ENCODE measurements around the gene DENND5B.

The DENND5B gene

DNA sequence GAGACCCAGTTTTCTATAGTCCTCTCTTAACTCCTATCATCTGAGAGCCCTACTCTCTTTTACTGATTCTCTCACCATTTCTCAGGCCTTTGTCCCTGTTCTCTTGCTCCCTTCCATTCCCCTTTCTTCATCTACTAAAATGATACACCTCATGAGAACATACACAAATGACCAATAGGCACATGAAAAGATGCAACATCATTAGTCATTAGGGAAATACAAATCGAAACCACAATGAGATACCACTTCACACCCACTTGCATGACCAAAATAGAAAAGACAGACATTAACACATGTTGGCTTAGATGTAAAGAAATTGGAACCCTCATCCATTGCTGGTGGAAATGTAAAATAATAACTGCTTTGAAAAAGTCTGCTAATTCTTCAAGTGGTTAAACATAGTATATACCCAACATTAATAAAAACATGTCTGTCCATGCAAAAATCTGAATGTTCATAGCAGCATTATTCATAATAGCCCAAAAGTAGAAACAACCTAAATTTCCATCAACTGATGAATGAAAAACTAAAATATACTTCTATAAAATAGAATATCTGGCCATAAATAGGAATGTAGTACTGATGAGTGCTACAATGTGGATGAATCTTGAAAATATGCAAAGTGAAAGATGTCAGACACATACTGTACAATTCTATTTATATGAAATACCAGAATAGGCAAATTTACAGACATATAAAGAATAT is 66.0 kb downstream of the DENND5B start:
- no peak for TF ChIP-seq JUND (IDR thresholded peaks at IDR 0.05; ENCODE audit: low read depth)
- DNase-seq (ENCODE audit: low read depth in 1 of 2, low spot score in 1 of 2) = no peak
- in situ Hi-C loops (cut with HindIII; ENCODE audit: low pct_unique_long_range_greater_than_20kb, low sequenced_read_pairs) = no loop called here

DNA sequence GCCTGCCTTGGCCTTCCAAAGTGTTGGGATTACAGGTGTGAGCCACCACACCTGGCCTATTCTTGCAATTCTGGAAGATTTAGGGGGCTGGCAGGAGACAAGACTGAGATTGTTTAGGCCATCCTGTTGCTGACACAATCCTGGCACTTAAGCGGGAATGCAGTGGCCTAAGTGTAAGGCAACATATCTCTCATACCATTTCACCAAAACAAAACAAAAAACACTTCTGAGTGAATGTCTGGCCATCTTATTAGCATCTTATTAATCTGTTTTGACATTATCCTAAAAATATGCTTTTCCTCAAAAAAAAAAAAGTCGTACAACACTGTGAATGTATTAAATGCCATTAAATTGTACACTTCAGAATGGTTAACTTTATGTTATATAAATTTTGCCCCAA is 67.6 kb downstream of the DENND5B start:
- no peak for DNase-seq (ENCODE audit: low read depth in 1 of 2, low spot score in 1 of 2)
- in situ Hi-C loops (cut with HindIII; ENCODE audit: low pct_unique_long_range_greater_than_20kb, low sequenced_read_pairs) = no loop called here
- TF ChIP-seq JUND (IDR thresholded peaks at IDR 0.05; ENCODE audit: low read depth) = no peak

DNA sequence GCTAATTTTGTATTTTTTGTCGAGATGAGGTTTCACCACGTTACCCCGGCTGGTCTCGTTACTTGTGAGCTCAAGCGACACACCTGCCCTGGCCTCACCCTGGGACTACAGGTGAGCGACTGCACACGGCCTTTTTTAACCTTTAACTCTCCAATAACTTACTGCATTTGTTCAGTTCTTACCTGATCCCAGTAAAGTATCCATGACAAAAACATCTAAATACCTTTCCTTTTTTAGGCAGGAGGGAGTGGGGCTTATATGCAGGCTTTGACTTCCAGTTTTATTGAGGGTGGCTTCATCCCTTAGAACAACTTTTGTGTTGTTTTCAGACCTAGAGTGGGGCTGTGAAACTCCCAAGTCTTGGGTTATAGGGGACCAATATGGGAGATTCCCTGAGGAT is 68.3 kb downstream of the DENND5B start:
- TF ChIP-seq JUND (IDR thresholded peaks at IDR 0.05; ENCODE audit: low read depth) = no peak
- DNase-seq (ENCODE audit: low read depth in 1 of 2, low spot score in 1 of 2) = no peak
- in situ Hi-C loops (cut with HindIII; ENCODE audit: low pct_unique_long_range_greater_than_20kb, low sequenced_read_pairs) = no loop called here

DNA sequence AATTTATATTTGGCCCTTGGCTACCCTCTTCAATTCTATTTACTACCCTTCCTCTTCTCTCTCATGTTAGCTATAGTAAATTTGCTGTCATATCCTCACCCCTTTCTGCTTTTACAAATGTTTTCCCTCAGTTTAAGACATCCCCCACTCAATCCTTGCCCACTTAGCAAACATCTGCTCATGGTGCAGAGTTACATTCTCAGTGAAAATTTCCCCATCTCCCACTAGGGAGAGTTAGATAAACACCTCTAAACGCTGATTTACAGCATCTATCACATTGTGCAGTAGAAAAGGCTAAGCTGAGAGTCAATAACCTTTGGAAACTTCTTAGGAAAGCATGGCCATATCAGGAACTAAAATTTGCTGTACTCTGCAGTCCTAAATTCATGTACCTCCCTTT is 69.0 kb downstream of the DENND5B start:
- no peak for TF ChIP-seq JUND (IDR thresholded peaks at IDR 0.05; ENCODE audit: low read depth)
- no peak for DNase-seq (ENCODE audit: low read depth in 1 of 2, low spot score in 1 of 2)
- in situ Hi-C loops (cut with HindIII; ENCODE audit: low pct_unique_long_range_greater_than_20kb, low sequenced_read_pairs) = no loop called here

DNA sequence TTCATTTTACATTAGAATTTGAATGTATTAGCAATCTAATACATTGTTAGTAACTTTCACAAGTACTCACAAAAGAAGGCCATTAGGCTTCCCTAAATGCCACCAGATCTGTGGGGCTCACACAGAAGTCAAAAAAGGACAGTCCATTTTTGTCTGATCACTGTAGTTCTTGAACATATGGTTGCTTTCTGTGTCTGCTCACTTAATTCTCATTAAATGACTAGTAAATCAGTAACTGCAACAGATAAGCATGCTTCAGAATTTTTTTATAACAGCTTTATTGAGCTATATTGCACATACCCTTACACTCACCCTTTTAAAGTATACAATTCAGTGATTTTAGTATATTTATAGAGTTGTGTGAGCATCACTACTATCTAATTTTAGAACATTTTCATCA is 71.4 kb downstream of the DENND5B start:
- no peak for DNase-seq (ENCODE audit: low read depth in 1 of 2, low spot score in 1 of 2)
- no peak for TF ChIP-seq JUND (IDR thresholded peaks at IDR 0.05; ENCODE audit: low read depth)
- in situ Hi-C loops (cut with HindIII; ENCODE audit: low pct_unique_long_range_greater_than_20kb, low sequenced_read_pairs) = no loop called here

DNA sequence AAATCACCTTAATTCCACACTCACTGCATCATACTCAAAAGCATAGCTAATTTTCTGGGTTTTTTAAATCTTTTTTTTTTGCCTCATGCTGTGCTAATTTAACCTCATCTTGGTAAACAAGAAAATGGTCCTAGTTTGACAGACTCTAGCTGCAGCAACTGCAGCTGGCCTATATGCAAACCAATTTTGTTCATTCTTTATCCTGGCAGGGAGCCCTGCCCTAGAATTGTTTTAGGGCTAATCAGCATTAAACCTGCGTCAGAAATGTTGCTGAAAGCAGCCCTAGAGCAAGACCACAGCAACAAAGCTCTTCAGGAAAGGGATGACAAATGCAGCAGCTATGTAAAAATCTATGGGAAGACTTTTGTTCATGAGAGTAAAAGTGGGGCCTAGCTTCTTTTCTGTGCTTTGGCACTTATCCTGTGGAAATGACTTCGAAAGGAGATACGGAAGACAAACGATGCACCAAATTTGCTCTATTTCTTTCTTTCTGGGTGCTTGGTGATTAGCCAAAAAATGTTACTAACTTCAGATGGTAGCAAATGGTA is 72.2 kb downstream of the DENND5B start:
- no peak for TF ChIP-seq JUND (IDR thresholded peaks at IDR 0.05; ENCODE audit: low read depth)
- in situ Hi-C loops (cut with HindIII; ENCODE audit: low pct_unique_long_range_greater_than_20kb, low sequenced_read_pairs) = no loop called here
- no peak for DNase-seq (ENCODE audit: low read depth in 1 of 2, low spot score in 1 of 2)

DNA sequence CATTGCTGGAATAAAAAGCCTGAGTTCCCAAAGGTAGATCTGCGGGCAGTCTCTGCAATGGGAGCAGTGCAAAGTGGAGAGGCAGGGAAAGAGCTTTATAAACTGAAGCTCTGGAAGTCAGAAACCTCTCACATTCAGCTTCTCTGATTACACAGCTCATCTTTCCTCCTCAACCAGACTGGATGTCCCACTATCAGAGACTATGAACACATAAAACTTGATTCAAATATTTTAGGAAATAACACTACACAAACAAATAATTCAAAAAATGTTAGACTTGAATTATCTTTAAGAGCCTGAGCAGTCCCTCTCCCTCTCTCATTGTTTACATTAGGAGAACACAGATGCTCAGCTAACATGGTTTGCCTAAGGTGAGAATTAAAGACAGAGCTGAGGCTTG is 72.9 kb downstream of the DENND5B start:
- TF ChIP-seq JUND (IDR thresholded peaks at IDR 0.05; ENCODE audit: low read depth) = no peak
- in situ Hi-C loops (cut with HindIII; ENCODE audit: low pct_unique_long_range_greater_than_20kb, low sequenced_read_pairs) = no loop called here
- DNase-seq (ENCODE audit: low read depth in 1 of 2, low spot score in 1 of 2) = no peak

DNA sequence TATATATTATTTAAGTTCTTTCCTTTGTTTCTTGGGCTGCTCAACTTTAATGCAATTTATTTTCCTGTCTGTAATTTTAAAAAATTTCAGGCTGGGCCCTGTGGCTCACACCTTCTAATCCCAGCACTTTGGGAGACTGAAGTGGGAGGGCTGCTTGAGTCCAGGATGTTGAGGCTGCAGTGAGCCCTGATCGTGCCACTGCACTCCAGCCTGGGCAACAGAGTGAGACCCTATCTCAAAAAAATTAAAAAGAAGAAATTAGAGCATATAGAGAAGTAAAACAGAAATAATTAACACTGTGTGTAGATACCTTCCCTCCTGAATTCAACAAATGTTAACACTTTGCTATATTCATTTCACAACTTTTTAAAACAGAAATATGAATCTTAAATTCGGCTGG is 74.2 kb downstream of the DENND5B start:
- no peak for TF ChIP-seq JUND (IDR thresholded peaks at IDR 0.05; ENCODE audit: low read depth)
- in situ Hi-C loops (cut with HindIII; ENCODE audit: low pct_unique_long_range_greater_than_20kb, low sequenced_read_pairs) = no loop called here
- no peak for DNase-seq (ENCODE audit: low read depth in 1 of 2, low spot score in 1 of 2)

DNA sequence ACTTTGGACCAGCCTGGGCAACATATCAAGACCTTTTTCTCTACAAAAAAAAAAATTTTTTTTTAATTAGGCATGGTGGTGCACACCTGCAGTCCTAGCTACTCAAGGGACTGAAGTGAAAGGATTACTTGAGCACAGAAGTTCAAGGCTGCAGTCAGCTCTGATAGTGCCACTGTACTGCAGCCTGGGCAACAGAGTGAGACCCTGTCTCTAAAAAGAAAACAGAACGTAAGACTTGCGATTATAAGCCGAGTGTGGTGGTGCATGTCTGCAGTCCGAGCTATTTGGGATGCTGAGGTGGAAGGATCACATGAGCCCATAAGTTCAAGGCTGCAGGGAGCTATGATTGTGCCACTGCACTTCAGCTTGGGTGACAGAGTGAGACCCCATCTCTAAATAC is 76.0 kb downstream of the DENND5B start:
- TF ChIP-seq JUND (IDR thresholded peaks at IDR 0.05; ENCODE audit: low read depth) = no peak
- in situ Hi-C loops (cut with HindIII; ENCODE audit: low pct_unique_long_range_greater_than_20kb, low sequenced_read_pairs) = no loop called here

DNA sequence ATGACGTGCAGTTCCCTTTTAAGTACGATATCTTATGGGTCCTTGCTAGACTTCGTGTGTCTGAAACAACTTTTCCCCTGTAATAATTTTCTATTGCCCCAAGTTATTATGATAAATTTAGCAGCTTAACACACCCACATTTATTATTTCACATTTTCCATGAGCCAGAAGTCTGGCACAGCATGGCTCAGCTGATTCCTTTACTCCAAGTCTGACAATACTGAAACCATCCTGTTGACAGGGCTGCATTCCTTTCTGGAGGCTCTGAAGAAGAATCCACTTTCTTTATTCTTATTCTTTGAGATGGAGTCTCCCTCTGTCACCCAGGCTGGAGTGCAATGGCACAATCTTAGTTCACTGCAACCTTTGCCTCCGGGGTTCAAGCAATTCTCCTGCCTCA is 80.9 kb downstream of the DENND5B start:
- no peak for DNase-seq (ENCODE audit: low read depth in 1 of 2, low spot score in 1 of 2)
- TF ChIP-seq JUND (IDR thresholded peaks at IDR 0.05; ENCODE audit: low read depth) = no peak
- in situ Hi-C loops (cut with HindIII; ENCODE audit: low pct_unique_long_range_greater_than_20kb, low sequenced_read_pairs) = no loop called here

More for the DNA sequence above, 76.0 kb downstream of the DENND5B start:
- no peak for DNase-seq (ENCODE audit: low read depth in 1 of 2, low spot score in 1 of 2)

DNA sequence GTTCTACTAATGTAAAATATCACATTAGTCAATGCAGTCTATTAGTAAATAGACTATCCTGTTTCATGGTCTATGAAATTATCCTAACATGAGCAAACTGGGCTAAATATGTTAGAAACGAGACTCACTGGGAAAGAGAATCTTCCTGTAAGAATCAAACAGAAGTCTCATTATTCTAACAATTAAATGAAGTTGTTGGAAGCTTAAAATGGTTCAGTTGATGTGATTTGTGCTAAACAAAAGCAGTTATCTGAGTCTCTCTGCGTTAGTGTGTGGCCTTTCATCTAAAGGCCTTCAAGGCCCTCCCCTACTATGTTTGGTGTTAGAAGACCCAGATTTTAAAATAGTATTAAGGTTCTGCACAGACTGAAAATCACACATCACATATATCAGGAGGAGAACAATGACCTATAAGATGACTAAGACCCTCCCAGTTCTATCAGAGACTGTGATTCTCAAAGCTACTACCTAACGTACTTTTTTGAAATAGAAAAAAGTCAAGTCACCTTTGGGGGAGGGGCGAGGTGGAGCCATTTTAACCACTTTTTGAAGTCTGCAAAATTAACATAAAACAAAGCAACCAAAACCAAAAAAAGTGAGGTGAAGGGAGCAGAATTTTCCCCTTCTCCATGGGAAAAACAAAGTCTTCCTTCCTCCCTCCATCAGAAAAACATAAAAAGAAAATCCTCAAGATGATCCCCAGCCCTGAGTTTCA is 82.3 kb downstream of the DENND5B start:
- DNase-seq (ENCODE audit: low read depth in 1 of 2, low spot score in 1 of 2) = no peak
- TF ChIP-seq JUND (IDR thresholded peaks at IDR 0.05; ENCODE audit: low read depth) = no peak
- in situ Hi-C loops (cut with HindIII; ENCODE audit: low pct_unique_long_range_greater_than_20kb, low sequenced_read_pairs) = no loop called here

DNA sequence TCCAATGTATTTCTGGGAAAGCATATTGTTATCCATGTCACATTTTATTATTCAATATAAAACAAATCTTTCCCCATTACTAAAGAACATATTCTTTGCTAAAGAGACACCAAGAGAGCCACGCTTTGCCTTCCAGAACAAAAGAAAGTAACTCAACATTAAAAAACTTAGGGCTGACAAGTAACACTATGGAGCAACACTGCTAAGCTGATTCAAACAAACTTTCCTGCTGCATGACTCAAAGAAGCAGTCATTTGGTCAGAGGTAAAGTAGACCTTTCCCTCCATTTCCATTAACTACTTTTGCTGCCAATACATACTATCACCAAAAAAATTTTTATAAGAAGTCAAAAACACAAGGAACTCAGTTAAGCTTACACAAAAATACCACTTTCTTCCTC is 83.0 kb downstream of the DENND5B start:
- in situ Hi-C loops (cut with HindIII; ENCODE audit: low pct_unique_long_range_greater_than_20kb, low sequenced_read_pairs) = no loop called here
- DNase-seq (ENCODE audit: low read depth in 1 of 2, low spot score in 1 of 2) = no peak
- no peak for TF ChIP-seq JUND (IDR thresholded peaks at IDR 0.05; ENCODE audit: low read depth)

DNA sequence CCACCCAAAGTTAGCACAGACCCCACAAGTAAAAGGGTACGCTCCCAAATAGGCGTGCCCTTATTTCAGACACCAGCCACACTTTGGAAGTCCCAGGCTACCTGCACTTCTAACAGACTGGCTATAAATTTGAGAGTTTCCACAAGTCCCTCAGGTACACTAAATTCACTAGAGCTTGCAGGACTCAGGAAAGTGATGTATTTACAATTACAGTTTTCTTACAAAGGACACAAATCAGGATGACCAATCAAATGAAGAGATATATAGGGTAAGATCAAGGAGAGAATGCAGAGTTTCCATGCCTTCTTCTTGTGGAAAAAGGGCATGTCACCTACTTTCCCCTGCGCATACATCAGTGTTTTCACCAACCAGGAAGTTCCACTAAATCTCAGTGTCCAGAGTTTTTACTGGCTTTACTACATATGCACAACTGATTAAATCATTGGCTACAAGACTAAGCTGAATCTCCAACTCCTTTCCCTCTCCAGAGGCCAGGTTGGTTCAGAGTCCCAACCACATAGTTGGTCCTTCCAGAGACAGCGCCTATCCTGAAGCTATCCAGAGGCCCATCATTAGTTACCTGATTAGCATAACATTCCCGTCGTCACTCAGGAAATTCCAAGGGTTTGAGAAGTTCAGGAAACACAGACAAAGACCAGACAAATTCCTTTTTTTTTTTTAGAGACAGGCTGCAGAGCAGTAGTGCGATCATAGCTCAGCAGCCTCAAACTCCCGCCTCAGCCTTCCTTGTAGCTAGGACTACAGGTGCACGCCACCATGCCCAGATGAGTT is 84.2 kb downstream of the DENND5B start:
- no peak for DNase-seq (ENCODE audit: low read depth in 1 of 2, low spot score in 1 of 2)
- in situ Hi-C loops (cut with HindIII; ENCODE audit: low pct_unique_long_range_greater_than_20kb, low sequenced_read_pairs) = no loop called here

More for the DNA sequence above, 84.2 kb downstream of the DENND5B start:
- TF ChIP-seq JUND (IDR thresholded peaks at IDR 0.05; ENCODE audit: low read depth) = no peak
